H1 (cell line): ENCODE data around the gene PDZRN3. TPM values are rescaled to one million over a fixed set of nuclear protein-coding genes. Genes with fewer than 3 reads are reported as not detected.

Source experiments
- BRCA1 ChIP-seq: IDR thresholded peaks from 2 replicates; pipeline ENCODE4 v1.6.1; 2012; ENCODE audit warnings: low read depth, low read length, improper control_type of control experiment
- EGR1 ChIP-seq: IDR thresholded peaks from 2 replicates; pipeline ENCODE4 v1.6.1; 2011; ENCODE audit warnings: low read depth, low read length, borderline replicate concordance
- RXRA ChIP-seq: IDR thresholded peaks from 2 replicates; pipeline ENCODE4 v1.6.1; 2011; ENCODE audit warnings: low read depth, mild to moderate bottlenecking, low read length, moderate library complexity; ENCODE audit not compliant: insufficient read depth
- TAF1 ChIP-seq: IDR thresholded peaks from 2 replicates; pipeline ENCODE4 v1.6.1; 2011; ENCODE audit warnings: mild to moderate bottlenecking, low read depth, low read length
- polyA plus RNA-seq, 7 experiments: library from polyadenylated mRNA; depleted of rRNA in 3 of 7; stranded (reverse) in 5 of 7; unstranded in 2 of 7; fragments of >200 nt in 5 of 7; fragments of 200-250 nt in 2 of 7; gene quantifications; 1 replicate in 5 of 7; 2 replicates in 1 of 7; 4 replicates in 1 of 7; pipeline versions ENCODE4 v1.2.1 to v1.2.3, GENCODE V29; 2011 to 2013; ENCODE audit warnings: missing spikeins in 2 of 7, mixed read lengths in 2 of 7
- total RNA-seq: library from RNA; stranded (reverse); fragmentation: NEBNext Ultra II Directional; extraction: Animal tissue kit (Norgen Biotek cat#: 25700); gene quantifications from 2 replicates; pipeline ENCODE4 v1.2.1, GENCODE V29; 2021
- TF ChIP-seq, protein P1 (sequence below): IDR thresholded peaks from 2 replicates; pipeline ENCODE4 v1.6.1; 2011; ENCODE audit warnings: low read depth, mild to moderate bottlenecking, low read length; ENCODE audit not compliant: insufficient read depth

Gene PDZRN3
- total and polyA plus RNA-seq, 2 of the 8 experiments (the other 6 are each of a cell fraction or from before 2014, with no cell fraction given): 4.2 to 20.5 TPM

DNA sequence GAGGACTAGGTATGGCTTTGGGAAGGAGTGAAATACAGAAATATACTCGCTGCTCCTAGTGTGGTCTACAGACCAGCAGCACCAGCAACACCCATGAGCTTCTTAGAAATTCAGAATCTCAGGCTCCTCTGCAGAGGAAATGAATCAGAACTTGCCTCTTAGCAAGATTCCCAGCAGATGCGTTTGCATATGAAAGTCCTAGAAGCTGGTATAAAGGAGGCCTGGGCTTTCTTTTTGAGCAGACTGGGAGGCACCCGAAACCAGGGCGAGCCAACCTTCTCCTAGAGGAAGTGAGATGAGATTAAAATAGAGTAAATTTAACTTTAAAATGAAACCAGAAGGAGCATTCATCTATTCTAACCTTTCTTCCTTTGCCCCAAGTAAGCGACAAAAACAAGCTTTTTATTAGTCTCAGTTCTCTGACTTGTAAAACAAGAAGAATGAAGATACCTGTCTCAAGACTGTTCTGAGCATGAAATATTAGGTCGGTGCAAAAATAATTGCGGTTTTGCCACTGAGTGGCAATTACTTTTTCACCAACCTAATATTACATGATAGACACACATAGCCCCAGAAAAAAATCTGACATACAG, 140.0 kb downstream of the PDZRN3 start (continued):
- TF ChIP-seq TAF1: no peak
- TF ChIP-seq, protein P1, sequence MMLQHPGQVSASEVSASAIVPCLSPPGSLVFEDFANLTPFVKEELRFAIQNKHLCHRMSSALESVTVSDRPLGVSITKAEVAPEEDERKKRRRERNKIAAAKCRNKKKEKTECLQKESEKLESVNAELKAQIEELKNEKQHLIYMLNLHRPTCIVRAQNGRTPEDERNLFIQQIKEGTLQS: no peak
- TF ChIP-seq EGR1: no peak
- TF ChIP-seq BRCA1: no peak
- no peak for TF ChIP-seq RXRA
- TF ChIP-seq, all 59 proteins: peak for 4
